HepG2 (cell line): Measurements from ENCODE around the gene FMN2. TPM values are rescaled to one million over a fixed set of nuclear protein-coding genes. Genes with fewer than 3 reads are reported as not detected.

ENCODE experiments used
- ATAC-seq: fragments of 200-7000 bp; cut with Tn5 transposase; 3 replicates; pipeline ENCODE4 v1.9.1; 2020; ENCODE audit warnings: mild to moderate bottlenecking, moderate library complexity
- BruUV-seq: library from RNA; stranded (reverse); fragments of 400-500 nt; replicated peaks from 2 replicates; lab custom pipeline; 2021; lab: Mats Ljungman, UMichigan
- CTCF ChIA-PET: fragments of 300-600 bp; formaldehyde crosslinking; extraction: SDS; loops from one replicate; lab custom pipeline; 2021; ENCODE audit warnings: low total read pairs, inconsistent platforms, low intra/inter-chr PET ratio; lab: Yijun Ruan, JAX
- POLR2A ChIA-PET: fragments of 350-600 bp; sonication (Branson Sonifier 250); formaldehyde crosslinking; loops from one replicate; lab custom pipeline; 2020; ENCODE audit warnings: antibody characterized with exemption, inconsistent platforms; lab: Yijun Ruan, JAX
- DNase-seq: peaks from one replicate; pipeline ENCODE4 v3.0.0-alpha.2; 2015; ENCODE audit warnings: low spot score
- FAIRE-seq: peaks from 3 replicates; lab custom pipeline; 2011; peaks lifted over from hg19 to GRCh38; lab: Jason Lieb, UNC
- H2AFZ ChIP-seq: one replicate; pipeline ENCODE4 v1.6.1; 2011; ENCODE audit warnings: low read length, inconsistent platforms
- H3K27ac ChIP-seq: fragments of 300-600 bp; 3 replicates; pipeline ENCODE4 v1.8.0; 2011; ENCODE audit warnings: mixed run types, mild to moderate bottlenecking, mixed read lengths, low read length, inconsistent platforms; ENCODE audit not compliant: insufficient read depth; ENCODE audit errors: extremely low read length
- H3K27me3 ChIP-seq, 2 experiments: fragments of 200-600 bp in 1 of 2; 2 replicates in 1 of 2; 3 replicates in 1 of 2; pipeline versions ENCODE4 v1.6.0 to v1.8.0; 2011; ENCODE audit warnings: low read length in 2 of 2, mild to moderate bottlenecking in 2 of 2, moderate library complexity in 2 of 2, inconsistent platforms in 1 of 2; ENCODE audit not compliant: insufficient read depth in 2 of 2, control insufficient read depth in 1 of 2
- H3K36me3 ChIP-seq, 2 experiments: fragments of 200-600 bp in 1 of 2; replicated peaks in 1 of 2; 2 replicates in 1 of 2; 3 replicates in 1 of 2; pipeline versions ENCODE4 v1.5.1 to v1.8.0; 2011; ENCODE audit warnings: low read length in 2 of 2, inconsistent platforms in 1 of 2; ENCODE audit not compliant: insufficient read depth in 2 of 2, control insufficient read depth in 1 of 2
- H3K4me1 ChIP-seq: 2 replicates; pipeline ENCODE4 v1.5.1; 2012; ENCODE audit warnings: low read length, inconsistent platforms; ENCODE audit not compliant: insufficient read depth
- H3K4me2 ChIP-seq: 2 replicates; pipeline ENCODE4 v1.6.0; 2011; ENCODE audit warnings: low read depth, low read length, inconsistent platforms
- H3K4me3 ChIP-seq, 3 experiments: fragments of 200-600 bp in 1 of 3; sonication (generic), shearing (Covaris generic) in 1 of 3; replicated peaks in 1 of 3; 2 replicates each; pipeline ENCODE4 v1.5.1; 2011 to 2016; ENCODE audit warnings: low read length in 3 of 3, inconsistent platforms in 2 of 3, low read depth in 2 of 3, mild to moderate bottlenecking in 2 of 3, control low read depth in 1 of 3, mixed read lengths in 1 of 3; ENCODE audit not compliant: insufficient read depth in 1 of 3
- H3K79me2 ChIP-seq: one replicate; pipeline ENCODE4 v1.6.1; 2011; ENCODE audit warnings: low read length, inconsistent platforms; ENCODE audit not compliant: insufficient read depth
- H3K9ac ChIP-seq: 2 replicates; pipeline ENCODE4 v1.6.0; 2011; ENCODE audit warnings: mild to moderate bottlenecking, low read depth, low read length, inconsistent platforms; ENCODE audit not compliant: insufficient read depth
- H3K9me3 ChIP-seq: 2 replicates; pipeline ENCODE4 v1.5.1; 2012; ENCODE audit warnings: mild to moderate bottlenecking, low read length
- H4K20me1 ChIP-seq: 2 replicates; pipeline ENCODE4 v1.6.0; 2011; ENCODE audit warnings: inconsistent platforms, mild to moderate bottlenecking, low read length, moderate library complexity; ENCODE audit not compliant: insufficient read depth
- BRD4 ChIP-seq: sonication (generic); formaldehyde crosslinking; IDR thresholded peaks from 2 replicates; pipeline ENCODE4 v1.4.0; 2020; ENCODE audit warnings: missing genetic modification reagents
- HOXA7 ChIP-seq: sonication (generic); formaldehyde crosslinking; IDR thresholded peaks from 2 replicates; pipeline ENCODE4 v1.8.1; 2022; ENCODE audit warnings: mild to moderate bottlenecking, missing genetic modification reagents, moderate library complexity
- KLF12 ChIP-seq: sonication (generic); formaldehyde crosslinking; IDR thresholded peaks from 2 replicates; pipeline ENCODE4 v1.4.0; 2020; ENCODE audit warnings: missing genetic modification reagents, borderline replicate concordance
- SAP130 ChIP-seq: IDR thresholded peaks from 2 replicates; pipeline ENCODE4 v1.6.1; 2016; ENCODE audit warnings: low read depth
- SMC3 ChIP-seq: IDR thresholded peaks from 2 replicates; pipeline ENCODE4 v1.6.1; 2011; ENCODE audit warnings: low read length, improper control_type of control experiment
- SNAI1 ChIP-seq: sonication (generic); formaldehyde crosslinking; IDR thresholded peaks from 2 replicates; pipeline ENCODE4 v1.5.0; 2020; ENCODE audit warnings: mild to moderate bottlenecking, missing genetic modification reagents, borderline replicate concordance
- ZFY ChIP-seq: sonication (generic); formaldehyde crosslinking; IDR thresholded peaks from 2 replicates; pipeline ENCODE4 v1.4.0; 2020; ENCODE audit warnings: missing genetic modification reagents
- ZNF30 ChIP-seq: sonication (generic); formaldehyde crosslinking; IDR thresholded peaks from 2 replicates; pipeline ENCODE4 v1.5.0; 2020; ENCODE audit warnings: mild to moderate bottlenecking, missing genetic modification reagents
- ZNF501 ChIP-seq: sonication (generic); formaldehyde crosslinking; IDR thresholded peaks from 2 replicates; pipeline ENCODE4 v1.5.1; 2020; ENCODE audit warnings: mild to moderate bottlenecking, moderate library complexity, missing genetic modification reagents
- ZNF713 ChIP-seq: sonication (generic); formaldehyde crosslinking; IDR thresholded peaks from 2 replicates; pipeline ENCODE4 v1.4.0; 2020; ENCODE audit warnings: mild to moderate bottlenecking, missing genetic modification reagents
- WGBS: methylation state at CpG from one replicate; pipeline ENCODE4 v1.1.6; 2017; ENCODE audit warnings: low lambda C conversion rate; 5-methylcytosine and 5-hydroxymethylcytosine counted together
- in situ Hi-C: cut with HindIII; loops from 2 replicates; pipeline ENCODE4 v1.10.0; 2017; ENCODE audit warnings: low pct_unique_long_range_greater_than_20kb; ENCODE audit not compliant: extremely low pct_ligation_motif_present
- intact Hi-C: fragments of 100-400 bp; cut with micrococcal nuclease; formaldehyde crosslinking; loops from one replicate; pipeline ENCODE4 v1.10.0; 2022; ENCODE audit not compliant: unreplicated experiment
- polyA plus RNA-seq, 8 experiments: library from polyadenylated mRNA; depleted of rRNA in 3 of 8; stranded (reverse) in 7 of 8; unstranded in 1 of 8; fragments of >200 nt; fragmentation: Illumina TruSeq in 4 of 8; extraction: Trizol in 4 of 8; gene quantifications; 2 replicates each; pipeline versions ENCODE4 v1.2.1 to v1.2.3, GENCODE V29; 2011 to 2016; ENCODE audit warnings: low read depth in 4 of 8, missing spikeins in 1 of 8, mixed read lengths in 1 of 8; ENCODE audit not compliant: insufficient read depth in 1 of 8
- total RNA-seq, 5 experiments: library from RNA; depleted of rRNA; stranded (reverse); fragments of >200 nt; fragmentation: Illumina TruSeq; extraction: Trizol; gene quantifications; 2 replicates each; pipeline ENCODE4 v1.2.3, GENCODE V29; 2016; ENCODE audit warnings: low read depth in 1 of 5
- TF ChIP-seq, protein P1 (sequence below): sonication (generic); formaldehyde crosslinking; IDR thresholded peaks from 2 replicates; pipeline ENCODE4 v1.4.0; 2020; ENCODE audit warnings: missing genetic modification reagents

FMN2 gene
- total and polyA plus RNA-seq, 2 of the 13 experiments (the other 11 are each of a cell fraction or from before 2014, with no cell fraction given) = not detected

DNA sequence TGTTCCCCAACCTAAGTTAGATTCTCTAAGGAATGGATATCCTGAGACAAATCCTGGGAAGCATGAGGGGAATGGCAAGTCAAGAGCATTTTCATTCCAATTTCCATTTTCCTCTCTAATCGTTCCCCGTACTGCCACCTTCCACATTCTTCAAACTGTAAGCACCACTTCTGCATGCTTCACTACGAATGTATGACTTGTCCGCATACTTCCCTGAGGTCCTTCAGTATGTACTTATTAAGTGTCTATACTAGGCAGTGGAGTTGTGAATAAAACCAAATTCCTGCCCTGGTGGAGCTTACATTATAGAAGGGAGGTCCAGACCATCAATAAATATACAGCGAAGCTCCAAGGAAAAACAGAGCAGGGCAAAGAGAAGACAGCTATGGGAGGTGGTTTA lies 365.5 kb downstream of the FMN2 start:
- ATAC-seq = no peak
- H3K9ac ChIP-seq = no peak overlapping the region
- in situ Hi-C loops = no loop called here
- TF ChIP-seq SNAI1 (CRISPR knock-in tag) (no peak), KLF12 (no peak), SAP130 (CRISPR knock-in tag) (no peak), SMC3 (no peak)
- TF ChIP-seq, all 625 proteins: peak for 0
- DNase-seq (no peak), FAIRE-seq (no peak)
- no peak overlapping the region for H2AFZ ChIP-seq
- ChIA-PET CTCF (no interaction called here), POLR2A (no interaction called here)
- WGBS = 20% methylated on average over 5 of the region's 5 CpGs
- no peaks in the 10 kb centered on the region for H3K79me2 ChIP-seq
- H3K4me1 ChIP-seq = peaks cover 6% of the 10 kb centered on the region; the same call in 1 of the 2 replicates
- no peaks in the 10 kb centered on the region for H3K9me3 ChIP-seq
- H3K27me3 ChIP-seq = no peaks in the 10 kb centered on the region
- H3K4me3 ChIP-seq = no peak overlapping the region
- intact Hi-C loops = no loop called here
- H3K4me2 ChIP-seq = no peak overlapping the region
- H3K36me3 ChIP-seq = no peaks in the 10 kb centered on the region
- no peaks in the 10 kb centered on the region for H4K20me1 ChIP-seq
- no TSS peak for BruUV-seq
- H3K27ac ChIP-seq = no peak overlapping the region

GRCh38 chr1:240462277-240462676 lies 370.6 kb downstream of the FMN2 start:
- Histone ChIP-seq H3K27me3 (no peaks in the 10 kb centered on the region), H3K36me3 (no peaks in the 10 kb centered on the region), H3K9ac (no peak overlapping the region), H3K79me2 (no peaks in the 10 kb centered on the region), H3K9me3 (no peaks in the 10 kb centered on the region), H3K4me2 (no peak overlapping the region), H3K4me3 (no peak overlapping the region), H3K27ac (no peak overlapping the region), H4K20me1 (no peaks in the 10 kb centered on the region), H2AFZ (no peak overlapping the region), H3K4me1 (peaks cover 6% of the 10 kb centered on the region; the same call in 1 of the 2 replicates)
- in situ Hi-C loops (no loop called here), intact Hi-C loops (no loop called here)
- BruUV-seq = no TSS peak
- DNase-seq (no peak), FAIRE-seq (no peak), ATAC-seq (no peak)
- CTCF ChIA-PET = no interaction called here
- POLR2A ChIA-PET = no interaction called here
- TF ChIP-seq SNAI1 (CRISPR knock-in tag) (no peak), ZNF30 (CRISPR knock-in tag) (no peak), ZNF501 (CRISPR knock-in tag) (no peak), ZNF713 (CRISPR knock-in tag) (no peak), HOXA7 (no peak), BRD4 (CRISPR knock-in tag) (no peak), ZFY (CRISPR knock-in tag) (no peak)
- TF ChIP-seq, protein P1, sequence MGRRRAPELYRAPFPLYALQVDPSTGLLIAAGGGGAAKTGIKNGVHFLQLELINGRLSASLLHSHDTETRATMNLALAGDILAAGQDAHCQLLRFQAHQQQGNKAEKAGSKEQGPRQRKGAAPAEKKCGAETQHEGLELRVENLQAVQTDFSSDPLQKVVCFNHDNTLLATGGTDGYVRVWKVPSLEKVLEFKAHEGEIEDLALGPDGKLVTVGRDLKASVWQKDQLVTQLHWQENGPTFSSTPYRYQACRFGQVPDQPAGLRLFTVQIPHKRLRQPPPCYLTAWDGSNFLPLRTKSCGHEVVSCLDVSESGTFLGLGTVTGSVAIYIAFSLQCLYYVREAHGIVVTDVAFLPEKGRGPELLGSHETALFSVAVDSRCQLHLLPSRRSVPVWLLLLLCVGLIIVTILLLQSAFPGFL (CRISPR knock-in tag) = no peak
- 29% methylated on average over 3 of the region's 3 CpGs for WGBS
